H9 (cell line): ENCODE data around the gene PDHB. TPM values are rescaled to one million over a fixed set of nuclear protein-coding genes. Genes with fewer than 3 reads are reported as not detected.

Source experiments
- DNase-seq: peaks from one replicate; pipeline ENCODE4 v3.0.0-alpha.2; 2017
- H2AFZ ChIP-seq: one replicate; pipeline ENCODE4 v1.6.1; 2013; ENCODE audit warnings: mild to moderate bottlenecking, low read length, control low read depth, moderate library complexity
- H2AK5ac ChIP-seq: 2 replicates; pipeline ENCODE4 v1.6.1; 2013; ENCODE audit warnings: low read length, control low read depth, mixed read lengths; ENCODE audit not compliant: insufficient read length
- H2BK120ac ChIP-seq: one replicate; pipeline ENCODE4 v1.6.1; 2013; ENCODE audit warnings: low read depth, mild to moderate bottlenecking, low read length, control low read depth, inconsistent platforms; ENCODE audit not compliant: poor library complexity, severe bottlenecking
- H2BK12ac ChIP-seq: 2 replicates; pipeline ENCODE4 v1.6.1; 2013; ENCODE audit warnings: low read length, control low read depth, mixed read lengths, low read depth; ENCODE audit not compliant: insufficient read length
- H2BK15ac ChIP-seq: 2 replicates; pipeline ENCODE4 v1.6.1; 2013; ENCODE audit warnings: low read depth, low read length, control low read depth
- H2BK20ac ChIP-seq: one replicate; pipeline ENCODE4 v1.6.1; 2013; ENCODE audit warnings: low read depth, mild to moderate bottlenecking, low read length, control low read depth, inconsistent platforms; ENCODE audit not compliant: poor library complexity, severe bottlenecking
- H2BK5ac ChIP-seq: 2 replicates; pipeline ENCODE4 v1.6.1; 2013; ENCODE audit warnings: low read length, control low read depth, mixed read lengths; ENCODE audit not compliant: insufficient read length
- H3K14ac ChIP-seq: 2 replicates; pipeline ENCODE4 v1.6.1; 2013; ENCODE audit warnings: low read length, control low read depth; ENCODE audit not compliant: insufficient read depth
- H3K18ac ChIP-seq: 2 replicates; pipeline ENCODE4 v1.6.1; 2013; ENCODE audit warnings: low read depth, mild to moderate bottlenecking, mixed read lengths, low read length, control low read depth; ENCODE audit not compliant: insufficient read length
- H3K23ac ChIP-seq: 2 replicates; pipeline ENCODE4 v1.6.1; 2013; ENCODE audit warnings: low read length, control low read depth, mixed read lengths, low read depth; ENCODE audit not compliant: insufficient read length
- H3K23me2 ChIP-seq: 2 replicates; pipeline ENCODE4 v1.6.1; 2013; ENCODE audit warnings: low read depth, mild to moderate bottlenecking, mixed read lengths, low read length, control low read depth; ENCODE audit not compliant: insufficient read length, poor library complexity, severe bottlenecking
- H3K27ac ChIP-seq: 2 replicates; pipeline ENCODE4 v1.5.1; 2013; ENCODE audit warnings: low read length, control low read depth, mixed read lengths, low read depth; ENCODE audit not compliant: insufficient read length
- H3K27me3 ChIP-seq: 2 replicates; pipeline ENCODE4 v1.6.1; 2013; ENCODE audit warnings: low read length, control low read depth, inconsistent platforms; ENCODE audit not compliant: insufficient read depth
- H3K4ac ChIP-seq: 2 replicates; pipeline ENCODE4 v1.6.1; 2013; ENCODE audit warnings: low read depth, mild to moderate bottlenecking, control low read depth, inconsistent platforms, low read length, moderate library complexity
- H3K4me1 ChIP-seq: 2 replicates; pipeline ENCODE4 v1.6.1; 2013; ENCODE audit warnings: low read length, control low read depth, inconsistent platforms; ENCODE audit not compliant: insufficient read depth
- H3K4me2 ChIP-seq: 2 replicates; pipeline ENCODE4 v1.6.1; 2013; ENCODE audit warnings: low read length, control low read depth, mixed read lengths; ENCODE audit not compliant: insufficient read length, insufficient read depth
- H3K56ac ChIP-seq: 2 replicates; pipeline ENCODE4 v1.6.1; 2013; ENCODE audit warnings: low read depth, mild to moderate bottlenecking, mixed read lengths, low read length, control low read depth; ENCODE audit not compliant: insufficient read length
- H3K79me1 ChIP-seq: 2 replicates; pipeline ENCODE4 v1.6.1; 2013; ENCODE audit warnings: low read depth, mild to moderate bottlenecking, moderate library complexity, low read length, control low read depth, inconsistent platforms; ENCODE audit not compliant: insufficient read depth, poor library complexity, severe bottlenecking
- H3K79me2 ChIP-seq: 2 replicates; pipeline ENCODE4 v1.6.1; 2013; ENCODE audit warnings: low read length, control low read depth, inconsistent platforms; ENCODE audit not compliant: insufficient read depth
- H3K9ac ChIP-seq: 2 replicates; pipeline ENCODE4 v1.6.1; 2013; ENCODE audit warnings: low read length, control low read depth, mixed read lengths; ENCODE audit not compliant: insufficient read length; ENCODE audit errors: extremely low read depth
- H3K9me3 ChIP-seq: one replicate; pipeline ENCODE4 v1.6.1; 2013; ENCODE audit warnings: low read depth, low read length, inconsistent platforms; ENCODE audit not compliant: control insufficient read depth
- H3T11ph ChIP-seq: one replicate; pipeline ENCODE4 v1.6.1; 2013; ENCODE audit warnings: mild to moderate bottlenecking, low read length, control low read depth, inconsistent platforms
- H4K20me1 ChIP-seq: one replicate; pipeline ENCODE4 v1.6.1; 2013; ENCODE audit not compliant: control insufficient read depth, insufficient read length, insufficient read depth
- H4K5ac ChIP-seq: 2 replicates; pipeline ENCODE4 v1.6.1; 2013; ENCODE audit warnings: low read depth, mild to moderate bottlenecking, mixed read lengths, low read length, control low read depth; ENCODE audit not compliant: insufficient read length
- H4K8ac ChIP-seq: replicated peaks from 2 replicates; pipeline ENCODE4 v1.6.1; 2013; ENCODE audit warnings: low read length, control low read depth, mixed read lengths, low read depth; ENCODE audit not compliant: insufficient read length
- H4K91ac ChIP-seq: 2 replicates; pipeline ENCODE4 v1.6.1; 2013; ENCODE audit warnings: low read depth, mild to moderate bottlenecking, moderate library complexity, mixed read lengths, low read length, control low read depth; ENCODE audit not compliant: insufficient read length
- H3K27ac Mint-ChIP-seq, 3 experiments: 2 replicates in 2 of 3; 3 replicates in 1 of 3; pipeline ENCODE4 v1.8.0; 2020 to 2021; ENCODE audit warnings: mixed read lengths in 3 of 3, mild to moderate bottlenecking in 1 of 3, moderate library complexity in 1 of 3
- H3K27me3 Mint-ChIP-seq: 2 replicates; pipeline ENCODE4 v1.8.0; 2021; ENCODE audit warnings: low read depth, mild to moderate bottlenecking, moderate library complexity, mixed read lengths
- H3K36me3 Mint-ChIP-seq, 3 experiments: 2 replicates in 2 of 3; 3 replicates in 1 of 3; pipeline ENCODE4 v1.8.0; 2020 to 2021; ENCODE audit warnings: low read depth in 3 of 3, mixed read lengths in 3 of 3; ENCODE audit not compliant: insufficient read depth in 1 of 3
- H3K4me1 Mint-ChIP-seq, 2 experiments: 2 replicates each; pipeline ENCODE4 v1.8.0; 2020; ENCODE audit warnings: mixed read lengths in 2 of 2
- H3K4me3 Mint-ChIP-seq, 2 experiments: 2 replicates in 1 of 2; 3 replicates in 1 of 2; pipeline ENCODE4 v1.8.0; 2020 to 2021; ENCODE audit warnings: mild to moderate bottlenecking in 2 of 2, mixed read lengths in 2 of 2, moderate library complexity in 1 of 2
- H3K9me3 Mint-ChIP-seq, 2 experiments: 2 replicates in 1 of 2; 3 replicates in 1 of 2; pipeline ENCODE4 v1.8.0; 2020; ENCODE audit warnings: mild to moderate bottlenecking in 2 of 2, mixed read lengths in 2 of 2, moderate library complexity in 1 of 2
- WGBS: extraction: QIAGEN DNeasy Blood & Tissue Kit; methylation state at CpG from one replicate; pipeline ENCODE4 v1.1.7; 2013; ENCODE audit warnings: missing lambda C conversion rate, low lambda C conversion rate, mixed read lengths; ENCODE audit not compliant: insufficient read length; ENCODE audit errors: extremely low coverage; 5-methylcytosine and 5-hydroxymethylcytosine counted together
- total RNA-seq: library from RNA; stranded (reverse); gene quantifications from 2 replicates; pipeline ENCODE4 v1.2.1, GENCODE V29; 2021
- TF ChIP-seq, protein P1 (sequence below): fragments of 200-600 bp; sonication (generic); conservative IDR thresholded peaks from 3 replicates; pipeline ENCODE4 v1.8.0; 2021; ENCODE audit warnings: antibody characterized with exemption, mild to moderate bottlenecking

PDHB gene
- total RNA-seq, 1 experiment from 2014 or later: 132 TPM

- no CpG with 5 or more reads among the region's 3 CpGs for WGBS
- peaks cover 15 to 19% of the 10 kb centered on the region in 2 experiments for H3K4me1 Mint-ChIP-seq
- Histone ChIP-seq H3K18ac (no peak overlapping the region), H3K79me1 (no peaks in the 10 kb centered on the region), H3K9me3 (no peaks in the 10 kb centered on the region), H3K9ac (no peak overlapping the region), H4K91ac (no peak overlapping the region), H3T11ph (no peak overlapping the region), H2BK15ac (no peak overlapping the region), H2BK20ac (no peak overlapping the region), H3K4ac (no peak overlapping the region), H3K23me2 (no peaks in the 10 kb centered on the region), H3K27me3 (no peaks in the 10 kb centered on the region), H2BK5ac (no peak overlapping the region), H2AFZ (no peak overlapping the region), H3K4me1 (no peaks in the 10 kb centered on the region), H4K8ac (no peak overlapping the region), H3K23ac (no peak overlapping the region), H2BK12ac (no peak overlapping the region), H3K56ac (no peak overlapping the region), H3K79me2 (no peaks in the 10 kb centered on the region), H4K20me1 (no peaks in the 10 kb centered on the region), H4K5ac (no peak overlapping the region), H2AK5ac (no peak overlapping the region), H3K27ac (no peak overlapping the region), H3K14ac (no peak overlapping the region), H2BK120ac (no peak overlapping the region), H3K4me2 (no peak overlapping the region)
- no peaks in the 10 kb centered on the region for H3K9me3 Mint-ChIP-seq
- peaks cover 3% of the 10 kb centered on the region; the same call in 1 of the 2 replicates for H3K27me3 Mint-ChIP-seq
- no peaks in the 10 kb centered on the region; a peak in 1 of 7 replicates for H3K36me3 Mint-ChIP-seq
- no peak overlapping the region for H3K27ac Mint-ChIP-seq
- no peak overlapping the region for H3K4me3 Mint-ChIP-seq
- TF ChIP-seq, protein P1, sequence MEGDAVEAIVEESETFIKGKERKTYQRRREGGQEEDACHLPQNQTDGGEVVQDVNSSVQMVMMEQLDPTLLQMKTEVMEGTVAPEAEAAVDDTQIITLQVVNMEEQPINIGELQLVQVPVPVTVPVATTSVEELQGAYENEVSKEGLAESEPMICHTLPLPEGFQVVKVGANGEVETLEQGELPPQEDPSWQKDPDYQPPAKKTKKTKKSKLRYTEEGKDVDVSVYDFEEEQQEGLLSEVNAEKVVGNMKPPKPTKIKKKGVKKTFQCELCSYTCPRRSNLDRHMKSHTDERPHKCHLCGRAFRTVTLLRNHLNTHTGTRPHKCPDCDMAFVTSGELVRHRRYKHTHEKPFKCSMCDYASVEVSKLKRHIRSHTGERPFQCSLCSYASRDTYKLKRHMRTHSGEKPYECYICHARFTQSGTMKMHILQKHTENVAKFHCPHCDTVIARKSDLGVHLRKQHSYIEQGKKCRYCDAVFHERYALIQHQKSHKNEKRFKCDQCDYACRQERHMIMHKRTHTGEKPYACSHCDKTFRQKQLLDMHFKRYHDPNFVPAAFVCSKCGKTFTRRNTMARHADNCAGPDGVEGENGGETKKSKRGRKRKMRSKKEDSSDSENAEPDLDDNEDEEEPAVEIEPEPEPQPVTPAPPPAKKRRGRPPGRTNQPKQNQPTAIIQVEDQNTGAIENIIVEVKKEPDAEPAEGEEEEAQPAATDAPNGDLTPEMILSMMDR: no peak
- DNase-seq: no peak
Observed at GRCh38 chr3:58409663-58410062, 24.0 kb downstream of the PDHB start.
